NCI-H146 treated with DMSO at 0.1 percent for 48 hours (cell line): ENCODE data around the gene RAD21L1.

Source experiments
- DNase-seq: peaks from one replicate; lab custom pipeline; 2025; ENCODE audit not compliant: unreplicated experiment; lab: John Stamatoyannopoulos, UW

Gene RAD21L1

DNA sequence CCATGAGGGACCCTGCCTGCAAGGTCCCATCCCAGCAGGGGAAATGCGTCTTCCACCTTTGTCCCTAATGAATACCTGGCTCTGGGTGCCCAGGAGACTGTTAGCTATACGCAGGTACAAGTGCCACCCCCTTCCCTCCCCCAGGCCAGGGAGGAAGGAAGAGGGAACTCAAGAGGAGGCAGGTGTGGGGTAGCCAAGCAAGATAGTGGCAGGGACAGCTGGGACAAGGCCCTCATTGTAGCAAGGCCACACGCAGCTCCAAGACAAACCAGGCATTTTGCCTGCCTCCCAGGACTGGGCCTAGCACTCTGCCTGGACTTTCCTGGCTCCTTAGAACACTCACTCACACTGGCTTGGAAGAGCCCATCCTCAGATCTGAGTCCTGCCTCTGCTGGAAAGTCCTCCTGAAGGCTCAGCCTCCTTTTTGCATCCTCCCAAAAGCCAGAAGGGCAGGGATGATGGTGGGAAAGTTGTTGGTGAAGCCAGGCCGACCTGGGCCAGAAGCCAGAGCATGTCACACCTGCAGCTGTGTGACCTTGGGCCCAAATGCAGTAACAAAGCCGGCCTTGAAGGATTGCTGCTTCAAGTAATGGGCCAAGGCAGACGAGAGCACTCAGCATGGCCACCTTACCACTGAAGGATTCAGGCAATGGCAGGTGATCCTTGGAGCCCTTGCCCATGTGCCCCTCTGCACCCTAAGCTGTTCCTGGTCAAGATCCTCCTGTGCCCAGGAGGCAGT is 68.0 kb downstream of the RAD21L1 start:
- peak; percentile 51 for DNase-seq

DNA sequence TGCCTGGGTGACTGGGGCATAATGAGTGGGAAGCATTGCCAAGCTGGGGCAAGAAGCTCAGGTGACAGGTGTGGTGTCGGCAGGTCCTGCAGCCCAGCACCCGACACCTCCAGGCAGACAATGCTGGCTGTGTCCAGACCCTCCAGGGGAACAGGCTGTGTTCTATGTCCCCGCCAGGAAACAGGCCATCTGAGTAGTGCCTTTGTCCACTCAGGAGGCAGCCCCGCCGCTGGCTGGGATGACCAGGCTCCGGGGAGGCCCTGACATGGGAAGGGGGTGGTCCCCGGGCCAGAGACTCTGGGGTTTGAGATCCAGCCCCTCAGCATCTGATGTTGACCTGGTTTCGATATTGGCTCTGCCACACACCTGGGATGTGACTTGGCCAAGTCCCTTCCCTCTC is 68.7 kb downstream of the RAD21L1 start:
- no peak for DNase-seq

DNA sequence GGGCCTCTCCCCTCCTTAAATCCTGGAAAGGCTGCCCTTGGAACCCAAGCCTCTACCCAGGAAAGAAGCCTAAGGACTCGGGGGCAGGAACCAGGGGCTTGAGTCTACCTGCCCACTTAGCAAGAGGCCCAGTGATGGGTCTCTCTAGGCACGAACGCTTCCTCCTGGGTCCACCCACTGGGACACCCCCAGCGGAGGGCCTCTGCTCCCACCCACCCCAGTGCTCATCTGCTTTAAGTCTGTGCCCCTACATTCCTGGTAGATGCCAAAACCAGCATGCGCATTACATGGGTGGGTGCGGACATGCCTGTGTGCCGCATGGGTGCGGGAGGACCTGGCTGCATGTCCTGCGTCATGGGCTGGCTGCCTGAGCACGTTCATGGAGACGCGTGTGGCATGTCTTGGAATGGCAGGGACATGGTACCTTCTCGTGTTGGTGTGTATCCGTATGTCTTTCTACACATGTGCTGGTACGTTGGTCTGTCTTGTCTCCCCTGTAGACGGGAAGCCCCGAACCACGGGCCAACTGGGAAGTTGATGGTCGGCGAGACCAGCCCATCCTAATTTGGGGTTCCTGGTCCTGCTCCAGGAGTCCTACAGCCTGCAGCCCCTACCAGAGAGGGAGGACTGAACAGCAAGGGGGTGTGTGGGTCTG is 69.6 kb downstream of the RAD21L1 start:
- no peak for DNase-seq

DNA sequence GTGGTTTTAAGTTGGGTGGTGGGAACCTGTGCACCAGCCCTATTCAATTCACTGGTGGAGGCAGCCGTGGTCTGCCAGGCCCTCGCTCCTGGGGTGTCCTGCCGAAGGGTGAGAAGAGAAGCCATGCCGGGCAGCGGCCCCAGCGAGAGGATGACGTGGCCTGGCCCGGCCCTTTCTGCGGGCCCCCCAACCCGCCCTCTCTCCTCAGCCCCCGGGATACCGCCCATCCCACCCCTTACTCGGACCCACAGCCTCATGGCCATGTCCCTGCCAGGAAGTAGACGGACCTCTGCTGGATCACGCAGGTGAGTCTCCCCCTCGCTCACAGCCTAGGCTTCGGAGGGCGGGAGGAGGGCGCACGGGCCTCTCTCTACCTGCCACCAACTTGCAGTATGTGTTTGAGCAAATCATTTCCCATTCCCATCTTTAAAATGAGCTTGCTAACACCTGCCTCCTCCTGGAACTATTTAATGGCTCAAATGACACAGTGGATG is 70.3 kb downstream of the RAD21L1 start:
- DNase-seq = no peak

DNA sequence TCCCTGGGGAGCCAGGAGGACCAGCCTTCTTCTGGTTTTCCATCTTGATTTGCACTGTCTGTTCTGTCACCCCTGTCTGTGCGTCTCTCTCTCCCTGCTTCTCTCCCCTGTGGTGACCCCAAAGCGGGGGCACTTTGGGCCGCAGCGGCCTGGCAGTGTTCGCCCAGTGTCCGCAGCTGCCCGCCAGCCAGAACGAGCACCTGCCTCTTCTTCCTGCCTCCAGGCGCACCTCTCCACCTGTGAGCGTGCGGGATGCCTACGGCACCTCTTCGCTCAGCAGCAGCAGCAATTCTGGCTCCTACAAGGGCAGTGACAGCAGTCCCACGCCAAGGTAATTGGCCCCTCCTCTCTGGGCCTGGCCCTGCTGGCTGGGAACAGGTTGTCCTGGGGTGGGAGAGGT is 71.1 kb downstream of the RAD21L1 start:
- DNase-seq = peak; percentile 72

DNA sequence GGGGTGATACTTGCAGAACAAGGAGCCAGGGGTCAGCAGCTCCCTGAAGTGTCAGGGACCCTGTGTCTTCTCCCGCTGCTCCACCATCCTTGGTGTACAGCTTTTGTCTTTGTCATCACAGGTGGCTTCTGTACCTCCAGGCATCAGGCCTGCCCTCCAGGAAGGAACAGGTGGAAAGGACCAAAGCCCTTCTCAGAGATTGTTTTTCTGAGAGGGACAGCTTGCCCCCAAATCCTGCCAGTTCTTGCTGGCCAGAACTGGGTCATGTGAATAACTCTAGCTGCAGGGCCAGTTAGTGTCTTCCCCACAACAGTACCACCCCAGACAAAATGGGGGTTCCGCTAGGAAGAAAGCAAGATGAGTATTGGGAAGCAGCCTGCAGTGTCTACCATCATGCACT is 71.6 kb downstream of the RAD21L1 start:
- DNase-seq = no peak

DNA sequence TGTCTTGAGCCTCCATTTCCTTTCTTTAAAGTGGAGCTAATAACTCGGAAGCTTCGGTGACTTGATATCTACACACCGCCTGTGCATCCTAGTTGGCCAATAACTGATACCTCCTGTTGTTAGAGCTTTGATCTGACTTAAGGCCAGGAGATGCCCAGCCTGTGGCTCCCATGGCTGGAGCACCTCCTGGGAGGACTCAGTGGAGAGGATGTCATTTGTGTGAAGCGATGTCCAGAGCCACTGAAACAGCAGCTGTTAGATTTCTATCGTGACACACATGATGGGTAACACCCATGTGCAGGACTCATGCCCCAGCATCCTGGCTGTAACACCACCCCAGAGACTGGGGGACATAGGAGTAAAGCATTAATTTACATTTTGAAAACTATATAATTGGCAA is 72.3 kb downstream of the RAD21L1 start:
- DNase-seq = no peak

DNA sequence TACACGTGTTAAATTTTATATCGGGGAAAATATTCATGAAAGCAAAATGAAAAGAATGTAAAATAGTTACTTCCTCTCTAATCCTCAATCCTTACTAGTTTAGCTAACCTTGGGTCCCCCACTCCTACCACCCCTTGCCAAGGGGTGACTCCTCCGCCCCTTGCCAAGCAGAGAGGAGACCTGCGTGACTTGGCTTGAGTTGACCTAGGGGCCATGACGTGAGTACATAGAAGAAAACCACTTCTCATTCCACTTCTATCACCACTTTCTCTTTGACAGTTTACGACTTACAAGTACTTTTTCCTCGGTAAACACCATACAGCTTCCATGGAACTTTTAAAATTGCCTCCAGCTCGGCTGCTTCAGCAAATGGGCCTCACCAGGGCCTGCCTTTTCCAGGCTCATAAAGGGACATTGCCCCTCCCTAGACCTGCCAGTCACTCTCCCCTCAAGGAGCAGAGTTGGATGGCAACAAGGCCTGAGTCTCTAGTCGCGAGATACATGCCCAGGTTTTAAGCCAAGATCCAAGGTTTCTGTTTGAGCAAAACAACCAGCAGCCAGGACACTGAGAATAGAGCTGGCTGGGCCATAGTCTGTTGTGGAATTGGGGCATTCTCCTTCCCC is 73.2 kb downstream of the RAD21L1 start:
- DNase-seq = no peak

DNA sequence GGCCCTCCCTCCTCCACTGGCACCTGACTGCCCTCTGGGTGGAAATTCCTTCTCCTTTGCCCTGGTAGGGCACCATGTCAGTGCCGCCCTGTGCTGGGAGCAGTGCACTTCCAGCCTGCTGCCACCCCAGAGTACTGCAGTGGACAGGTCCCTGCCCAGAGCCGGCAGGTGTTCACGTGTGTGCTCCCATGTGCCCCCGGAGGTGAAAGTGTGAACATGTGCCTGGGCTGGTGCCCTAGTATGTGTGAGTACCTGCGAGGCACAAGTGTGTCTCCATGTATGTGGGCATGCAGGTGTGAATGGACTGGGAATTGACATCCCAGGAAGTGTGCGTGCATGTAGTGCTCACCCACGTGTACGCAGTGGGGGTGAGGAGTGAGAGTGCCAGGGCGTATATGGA is 73.7 kb downstream of the RAD21L1 start:
- no peak for DNase-seq

DNA sequence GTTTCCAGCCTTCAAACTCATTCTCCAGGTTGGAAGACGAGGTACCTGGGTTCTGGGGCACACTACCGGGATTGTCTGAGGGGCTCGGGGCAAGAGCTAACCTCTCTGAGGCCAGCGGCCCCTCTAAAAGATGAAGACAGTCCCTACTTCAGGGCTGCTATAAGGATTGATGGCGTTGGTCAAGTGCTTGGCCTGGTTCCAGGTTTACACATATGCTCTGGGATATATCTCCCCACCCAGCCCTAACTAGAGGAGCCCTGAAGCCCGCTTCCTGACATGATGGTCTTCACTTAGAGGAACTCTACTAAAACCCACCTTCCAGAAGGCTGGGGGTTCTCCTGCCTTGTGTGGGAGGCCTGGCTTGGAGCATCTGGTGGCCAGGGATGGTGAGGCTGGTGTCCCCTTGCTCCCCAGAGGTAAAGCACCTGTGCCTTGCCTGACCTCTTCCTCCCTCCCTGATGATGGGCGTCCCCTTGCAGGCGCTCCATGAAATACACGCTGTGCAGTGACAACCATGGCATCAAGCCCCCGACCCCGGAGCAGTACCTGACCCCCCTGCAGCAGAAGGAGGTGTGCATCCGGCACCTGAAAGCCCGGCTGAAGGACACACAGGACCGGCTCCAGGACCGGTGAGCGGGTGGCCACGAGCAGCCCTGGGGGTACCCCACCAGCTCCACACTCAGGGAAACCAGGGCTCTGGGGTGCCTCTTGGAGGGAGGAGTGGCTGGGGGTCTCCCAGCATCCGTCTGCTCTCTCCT is 74.4 kb downstream of the RAD21L1 start:
- DNase-seq = no peak

DNA sequence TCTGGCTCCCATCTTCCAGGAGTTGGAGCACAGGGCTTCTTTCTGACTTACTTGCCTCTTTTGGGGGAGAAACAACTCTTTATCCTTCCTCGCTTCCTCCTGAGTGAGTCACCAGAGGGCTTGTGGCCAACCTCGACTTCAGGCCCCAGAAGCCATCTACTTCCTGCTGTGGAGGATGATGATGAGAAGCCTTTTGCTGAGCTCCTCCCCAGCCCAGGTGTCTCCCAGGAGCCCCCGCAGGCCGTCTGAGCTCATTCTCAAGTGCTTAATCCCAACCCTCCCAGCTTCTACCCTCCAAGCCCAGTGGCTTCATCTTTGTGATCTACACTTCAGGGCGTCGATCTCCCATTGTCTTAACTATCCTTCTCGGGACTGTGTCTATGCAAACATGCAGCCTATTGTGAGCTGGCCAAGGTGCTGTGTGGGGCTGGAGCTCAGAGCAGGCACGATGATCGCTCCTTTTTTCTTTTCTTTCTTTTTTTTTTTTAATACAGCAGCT is 75.2 kb downstream of the RAD21L1 start:
- no peak for DNase-seq

DNA sequence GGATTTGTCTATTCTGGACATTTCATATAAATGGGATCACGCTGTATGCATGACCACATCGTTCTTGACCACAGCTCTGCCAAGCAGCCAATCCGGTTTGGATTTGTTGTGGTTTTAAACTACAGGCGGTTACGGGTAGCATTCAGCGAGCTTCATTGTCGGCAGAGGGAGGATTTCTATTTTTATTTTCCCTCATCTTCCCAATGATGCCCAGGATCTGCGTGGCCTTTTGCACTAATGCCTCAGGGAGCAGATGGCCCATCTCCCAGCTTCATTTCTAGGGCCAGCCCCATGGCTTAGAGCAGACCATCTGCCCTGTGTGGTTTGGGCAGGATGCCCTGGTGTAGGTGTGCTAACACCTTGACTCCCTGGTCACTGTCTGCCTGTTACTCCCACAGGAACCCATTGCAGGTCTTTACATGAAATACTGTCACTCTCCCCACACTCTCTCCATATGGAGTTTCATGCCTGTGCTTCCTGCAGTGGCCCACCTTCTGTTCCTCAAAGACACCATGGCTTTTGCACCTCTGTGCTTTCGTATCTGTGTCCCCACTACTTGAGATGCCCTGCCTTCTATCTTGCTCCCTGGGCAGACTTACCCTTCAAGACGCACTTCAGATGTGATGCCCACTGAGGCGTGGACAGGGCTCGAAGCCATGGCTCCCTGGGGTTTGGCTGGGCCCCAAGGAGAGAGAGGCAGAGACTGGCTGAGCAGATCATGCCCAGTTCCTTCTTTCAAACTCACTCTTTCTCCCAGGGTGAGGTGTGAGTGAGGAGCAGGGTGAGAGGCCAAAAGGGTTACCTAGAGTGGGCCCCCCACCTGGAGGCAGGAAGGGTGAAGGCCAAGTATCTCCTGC is 77.1 kb downstream of the RAD21L1 start:
- DNase-seq = no peak

DNA sequence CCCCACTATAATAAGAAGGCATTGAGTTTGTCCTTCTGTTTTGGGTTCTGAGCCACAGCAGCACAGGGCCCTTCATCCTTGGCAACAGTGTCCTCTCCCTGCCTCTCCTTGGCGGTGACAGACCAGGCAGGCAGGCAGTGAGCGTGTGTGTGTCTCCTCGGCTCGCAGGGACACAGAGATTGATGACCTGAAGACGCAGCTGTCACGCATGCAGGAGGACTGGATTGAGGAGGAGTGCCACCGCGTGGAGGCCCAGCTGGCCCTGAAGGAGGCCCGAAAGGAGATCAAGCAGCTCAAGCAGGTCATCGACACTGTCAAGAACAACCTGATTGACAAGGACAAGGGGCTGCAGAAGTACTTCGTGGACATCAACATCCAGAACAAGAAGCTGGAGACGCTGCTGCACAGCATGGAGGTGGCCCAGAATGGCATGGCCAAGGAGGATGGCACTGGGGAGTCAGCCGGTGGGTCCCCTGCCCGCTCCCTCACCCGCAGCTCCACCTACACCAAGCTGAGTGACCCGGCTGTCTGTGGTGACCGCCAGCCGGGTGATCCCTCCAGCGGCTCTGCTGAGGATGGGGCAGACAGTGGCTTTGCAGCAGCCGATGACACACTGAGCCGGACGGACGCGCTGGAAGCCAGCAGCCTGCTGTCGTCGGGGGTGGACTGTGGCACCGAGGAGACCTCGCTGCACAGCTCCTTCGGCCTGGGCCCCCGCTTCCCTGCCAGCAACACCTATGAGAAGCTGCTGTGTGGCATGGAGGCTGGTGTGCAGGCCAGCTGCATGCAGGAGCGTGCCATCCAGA is 79.1 kb downstream of the RAD21L1 start:
- DNase-seq = no peak
